ENCODE results near the gene SIGLEC8.

The SIGLEC8 gene

DNA sequence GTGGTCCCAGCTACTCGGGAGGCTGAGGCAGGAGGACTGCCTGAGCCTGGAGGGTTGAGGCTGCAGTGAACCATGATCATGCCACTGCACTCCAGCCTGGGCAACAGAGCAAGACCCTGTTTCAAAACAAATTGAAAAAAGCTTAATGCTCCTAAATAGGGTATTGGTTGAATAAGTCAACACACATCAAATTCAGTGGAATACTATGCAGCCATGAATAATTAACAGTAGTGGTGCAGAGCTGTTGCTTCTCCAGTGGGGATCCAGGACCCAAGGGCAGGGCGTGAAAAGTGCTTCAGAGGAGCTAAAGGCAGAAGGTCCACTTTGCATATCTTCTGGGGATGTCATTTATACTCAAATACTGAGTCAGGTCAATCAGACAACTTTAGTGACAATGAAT is 18.2 kb downstream of the SIGLEC8 start:
- no peak for TF ChIP-seq FOXP2 (optimal IDR thresholded peaks at IDR 0.05; ENCODE audit: borderline replicate concordance, extremely low read depth, extremely low read length, insufficient read depth)
- TF ChIP-seq, protein P1, sequence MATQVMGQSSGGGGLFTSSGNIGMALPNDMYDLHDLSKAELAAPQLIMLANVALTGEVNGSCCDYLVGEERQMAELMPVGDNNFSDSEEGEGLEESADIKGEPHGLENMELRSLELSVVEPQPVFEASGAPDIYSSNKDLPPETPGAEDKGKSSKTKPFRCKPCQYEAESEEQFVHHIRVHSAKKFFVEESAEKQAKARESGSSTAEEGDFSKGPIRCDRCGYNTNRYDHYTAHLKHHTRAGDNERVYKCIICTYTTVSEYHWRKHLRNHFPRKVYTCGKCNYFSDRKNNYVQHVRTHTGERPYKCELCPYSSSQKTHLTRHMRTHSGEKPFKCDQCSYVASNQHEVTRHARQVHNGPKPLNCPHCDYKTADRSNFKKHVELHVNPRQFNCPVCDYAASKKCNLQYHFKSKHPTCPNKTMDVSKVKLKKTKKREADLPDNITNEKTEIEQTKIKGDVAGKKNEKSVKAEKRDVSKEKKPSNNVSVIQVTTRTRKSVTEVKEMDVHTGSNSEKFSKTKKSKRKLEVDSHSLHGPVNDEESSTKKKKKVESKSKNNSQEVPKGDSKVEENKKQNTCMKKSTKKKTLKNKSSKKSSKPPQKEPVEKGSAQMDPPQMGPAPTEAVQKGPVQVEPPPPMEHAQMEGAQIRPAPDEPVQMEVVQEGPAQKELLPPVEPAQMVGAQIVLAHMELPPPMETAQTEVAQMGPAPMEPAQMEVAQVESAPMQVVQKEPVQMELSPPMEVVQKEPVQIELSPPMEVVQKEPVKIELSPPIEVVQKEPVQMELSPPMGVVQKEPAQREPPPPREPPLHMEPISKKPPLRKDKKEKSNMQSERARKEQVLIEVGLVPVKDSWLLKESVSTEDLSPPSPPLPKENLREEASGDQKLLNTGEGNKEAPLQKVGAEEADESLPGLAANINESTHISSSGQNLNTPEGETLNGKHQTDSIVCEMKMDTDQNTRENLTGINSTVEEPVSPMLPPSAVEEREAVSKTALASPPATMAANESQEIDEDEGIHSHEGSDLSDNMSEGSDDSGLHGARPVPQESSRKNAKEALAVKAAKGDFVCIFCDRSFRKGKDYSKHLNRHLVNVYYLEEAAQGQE (IDR thresholded peaks at IDR 0.05; ENCODE audit: insufficient read depth in 1 of 2, low read depth in 2 of 2, low read length in 2 of 2) = no peak
- TF ChIP-seq POLR2AphosphoS5 (IDR thresholded peaks at IDR 0.05; ENCODE audit: low read depth, low read length) = no peak
- no peak for TF ChIP-seq TAF1 (IDR thresholded peaks at IDR 0.05; ENCODE audit: borderline replicate concordance, insufficient read depth, low read length)
- no peak for TF ChIP-seq SIN3A (IDR thresholded peaks at IDR 0.05; ENCODE audit: borderline replicate concordance, insufficient read depth, low read length)

DNA sequence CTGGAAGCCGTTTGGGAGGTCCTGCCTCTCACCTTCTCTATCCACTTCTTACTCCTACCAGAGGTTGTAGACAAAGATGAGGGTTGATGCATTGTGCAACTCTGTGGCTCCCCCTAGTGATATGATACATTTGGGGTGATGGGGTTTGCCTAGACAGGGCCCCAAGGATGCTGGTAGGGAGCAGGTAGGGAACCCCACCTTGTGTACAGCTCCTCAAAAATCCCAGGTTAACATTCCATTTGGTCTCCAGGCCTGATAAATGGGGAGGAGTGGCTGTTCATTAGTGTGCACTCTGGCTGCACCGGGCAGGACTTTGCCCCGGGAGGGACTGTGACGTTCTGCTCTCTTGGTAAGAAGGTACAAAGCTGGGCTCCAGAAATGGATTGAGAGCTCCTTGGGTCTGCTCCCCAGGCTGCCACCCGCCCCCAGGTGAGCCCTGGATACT is 19.2 kb downstream of the SIGLEC8 start:
- TF ChIP-seq SIN3A (IDR thresholded peaks at IDR 0.05; ENCODE audit: borderline replicate concordance, insufficient read depth, low read length) (no peak), POLR2AphosphoS5 (IDR thresholded peaks at IDR 0.05; ENCODE audit: low read depth, low read length) (no peak), TAF1 (IDR thresholded peaks at IDR 0.05; ENCODE audit: borderline replicate concordance, insufficient read depth, low read length) (no peak)
- TF ChIP-seq, protein P1 (IDR thresholded peaks at IDR 0.05; ENCODE audit: insufficient read depth in 1 of 2, low read depth in 2 of 2, low read length in 2 of 2) = peak in 1 of 2 experiments; percentile 22; a peak in 1 of 4 replicates

DNA sequence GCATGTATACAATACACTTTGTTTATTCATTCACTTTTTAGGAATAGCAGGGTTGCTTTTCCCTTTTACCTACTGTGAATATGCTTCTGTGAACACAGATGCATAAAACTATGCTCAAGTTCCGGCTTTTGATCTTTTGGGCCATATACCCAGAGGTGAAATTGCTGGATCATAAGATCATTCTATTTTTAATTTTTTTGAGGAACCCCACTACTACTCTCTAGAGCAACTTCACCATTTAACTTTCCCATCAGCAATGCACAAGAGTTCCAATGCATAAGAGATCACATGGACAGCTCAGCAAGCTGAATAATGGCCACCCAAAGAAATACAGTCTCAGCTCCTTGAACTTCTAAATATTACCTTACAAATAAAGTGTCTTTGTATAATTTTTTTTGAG is 23.8 kb downstream of the SIGLEC8 start:
- TF ChIP-seq FOXP2 (optimal IDR thresholded peaks at IDR 0.05; ENCODE audit: borderline replicate concordance, extremely low read depth, extremely low read length, insufficient read depth) (no peak), POLR2AphosphoS5 (IDR thresholded peaks at IDR 0.05; ENCODE audit: low read depth, low read length) (no peak), SIN3A (IDR thresholded peaks at IDR 0.05; ENCODE audit: borderline replicate concordance, insufficient read depth, low read length) (no peak), TAF1 (IDR thresholded peaks at IDR 0.05; ENCODE audit: borderline replicate concordance, insufficient read depth, low read length) (no peak)
- TF ChIP-seq, protein P1 (IDR thresholded peaks at IDR 0.05; ENCODE audit: insufficient read depth in 1 of 2, low read depth in 2 of 2, low read length in 2 of 2) = no peak

DNA sequence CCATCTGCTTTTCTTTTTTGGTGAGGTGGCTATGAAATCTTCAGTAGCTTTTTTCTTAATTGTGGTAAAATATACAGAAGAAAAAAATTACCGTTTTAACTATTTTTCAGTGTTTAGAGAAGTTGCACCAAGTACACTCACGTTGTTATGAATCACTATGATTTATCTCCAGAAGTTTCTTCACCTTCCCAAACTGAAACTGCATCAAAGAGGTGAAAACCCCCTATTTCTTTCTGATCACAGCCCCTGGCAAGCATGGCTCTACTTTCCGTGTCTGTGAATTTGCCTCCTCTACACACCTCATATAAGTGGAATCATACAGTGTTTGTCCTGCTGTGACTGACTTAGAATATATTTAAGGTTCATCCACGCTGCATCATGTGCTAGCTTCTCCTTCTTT is 25.2 kb downstream of the SIGLEC8 start:
- TF ChIP-seq SIN3A (IDR thresholded peaks at IDR 0.05; ENCODE audit: borderline replicate concordance, insufficient read depth, low read length) (no peak), FOXP2 (optimal IDR thresholded peaks at IDR 0.05; ENCODE audit: borderline replicate concordance, extremely low read depth, extremely low read length, insufficient read depth) (no peak), POLR2AphosphoS5 (IDR thresholded peaks at IDR 0.05; ENCODE audit: low read depth, low read length) (no peak), TAF1 (IDR thresholded peaks at IDR 0.05; ENCODE audit: borderline replicate concordance, insufficient read depth, low read length) (no peak)
- TF ChIP-seq, protein P1 (IDR thresholded peaks at IDR 0.05; ENCODE audit: insufficient read depth in 1 of 2, low read depth in 2 of 2, low read length in 2 of 2) = no peak

DNA sequence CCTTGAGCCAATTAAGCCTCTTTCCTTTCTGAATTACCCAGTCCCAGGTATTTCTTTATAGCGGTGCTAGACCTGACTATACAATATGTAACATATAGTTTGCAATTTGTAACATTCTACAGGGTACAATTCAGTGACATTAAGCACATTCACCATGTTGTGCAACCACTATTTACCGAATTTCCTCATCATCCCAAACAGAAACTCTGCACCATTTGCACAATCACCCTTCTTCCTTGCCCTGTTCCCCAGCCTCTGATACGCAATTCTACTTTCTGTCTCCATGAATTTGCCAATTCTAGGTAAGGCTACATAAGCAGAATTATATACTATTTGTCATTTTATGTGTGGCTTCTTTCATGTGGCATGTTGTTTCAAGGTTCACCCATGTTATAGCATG is 27.1 kb downstream of the SIGLEC8 start:
- TF ChIP-seq POLR2AphosphoS5 (IDR thresholded peaks at IDR 0.05; ENCODE audit: low read depth, low read length) (no peak), SIN3A (IDR thresholded peaks at IDR 0.05; ENCODE audit: borderline replicate concordance, insufficient read depth, low read length) (no peak), TAF1 (IDR thresholded peaks at IDR 0.05; ENCODE audit: borderline replicate concordance, insufficient read depth, low read length) (no peak), FOXP2 (optimal IDR thresholded peaks at IDR 0.05; ENCODE audit: borderline replicate concordance, extremely low read depth, extremely low read length, insufficient read depth) (no peak)
- TF ChIP-seq, protein P1 (IDR thresholded peaks at IDR 0.05; ENCODE audit: insufficient read depth in 1 of 2, low read depth in 2 of 2, low read length in 2 of 2) = no peak
